WTC11 (cell line): ENCODE results near the gene GDF7. TPM values are rescaled to one million over a fixed set of nuclear protein-coding genes. Genes with fewer than 3 reads are reported as not detected.

Experiments used
- ATAC-seq: fragments of 200-7000 bp; cut with Tn5 transposase; 2 replicates; pipeline ENCODE4 v1.10.0; 2021; ENCODE audit warnings: mild to moderate bottlenecking, moderate library complexity
- CTCF ChIA-PET: fragments of 300-600 bp; sonication (Branson Sonifier 250); formaldehyde crosslinking; loops from one replicate; lab custom pipeline; 2021; ENCODE audit warnings: antibody characterized with exemption; lab: Charles Lee
- POLR2A ChIA-PET: fragments of 350-600 bp; sonication (Branson Sonifier 250); formaldehyde crosslinking; loops from one replicate; lab custom pipeline; 2021; ENCODE audit warnings: antibody characterized with exemption; lab: Charles Lee
- DNase-seq: peaks from one replicate; pipeline ENCODE4 v3.0.0; 2021; ENCODE audit warnings: low spot score
- H3K27ac Mint-ChIP-seq: 2 replicates; pipeline ENCODE4 v1.8.0; 2021; ENCODE audit warnings: mixed read lengths
- H3K27me3 Mint-ChIP-seq: 2 replicates; pipeline ENCODE4 v1.8.0; 2021; ENCODE audit warnings: low read depth, mild to moderate bottlenecking, moderate library complexity, mixed read lengths
- H3K36me3 Mint-ChIP-seq: 2 replicates; pipeline ENCODE4 v1.8.0; 2021; ENCODE audit warnings: mixed read lengths
- H3K4me1 Mint-ChIP-seq: 2 replicates; pipeline ENCODE4 v1.8.0; 2022; ENCODE audit warnings: mixed read lengths
- H3K4me3 Mint-ChIP-seq: 2 replicates; pipeline ENCODE4 v1.8.0; 2021; ENCODE audit warnings: mild to moderate bottlenecking, moderate library complexity, mixed read lengths
- H3K9me3 Mint-ChIP-seq: 2 replicates; pipeline ENCODE4 v1.8.0; 2021; ENCODE audit warnings: mixed read lengths
- ATF6 ChIP-seq: sonication (generic); formaldehyde crosslinking; IDR thresholded peaks from 2 replicates; pipeline ENCODE4 v1.8.1; 2023; ENCODE audit warnings: mild to moderate bottlenecking, missing genetic modification reagents
- CDX4 ChIP-seq: fragments of 250-450 bp; sonication (Bioruptor Pico); IDR thresholded peaks from 2 replicates; pipeline ENCODE4 v1.9.0; 2021; ENCODE audit warnings: moderate library complexity, mild to moderate bottlenecking, inconsistent platforms, borderline replicate concordance
- CTCF ChIP-seq: fragments of 200-600 bp; IDR thresholded peaks from 2 replicates; pipeline ENCODE4 v1.8.0; 2022; ENCODE audit warnings: antibody characterized with exemption
- ELF4 ChIP-seq: sonication (generic); formaldehyde crosslinking; IDR thresholded peaks from 2 replicates; pipeline ENCODE4 v1.8.1; 2022; ENCODE audit warnings: low read depth, mild to moderate bottlenecking, moderate library complexity, missing genetic modification reagents
- FOXK1 ChIP-seq: sonication (generic); formaldehyde crosslinking; IDR thresholded peaks from 2 replicates; pipeline ENCODE4 v1.8.0; 2022; ENCODE audit warnings: mild to moderate bottlenecking, moderate library complexity, missing genetic modification reagents
- FOXP4 ChIP-seq: sonication (generic); formaldehyde crosslinking; IDR thresholded peaks from 2 replicates; pipeline ENCODE4 v1.8.0; 2022; ENCODE audit warnings: mild to moderate bottlenecking, missing genetic modification reagents
- PREB ChIP-seq: sonication (generic); formaldehyde crosslinking; IDR thresholded peaks from 2 replicates; pipeline ENCODE4 v1.8.1; 2022; ENCODE audit warnings: mild to moderate bottlenecking, missing genetic modification reagents, moderate library complexity, borderline replicate concordance
- RELA ChIP-seq: sonication (generic); formaldehyde crosslinking; IDR thresholded peaks from 2 replicates; pipeline ENCODE4 v1.8.1; 2022; ENCODE audit warnings: missing genetic modification reagents, mild to moderate bottlenecking, borderline replicate concordance
- ZBTB43 ChIP-seq: sonication (generic); formaldehyde crosslinking; IDR thresholded peaks from 2 replicates; pipeline ENCODE4 v1.8.1; 2023; ENCODE audit warnings: mild to moderate bottlenecking, missing genetic modification reagents
- ZMAT4 ChIP-seq: fragments of 250-450 bp; sonication (Bioruptor Pico); IDR thresholded peaks from 2 replicates; pipeline ENCODE4 v1.9.0; 2021; ENCODE audit warnings: mild to moderate bottlenecking
- ZNF219 ChIP-seq: sonication (generic); formaldehyde crosslinking; IDR thresholded peaks from 2 replicates; pipeline ENCODE4 v1.8.0; 2023; ENCODE audit warnings: missing genetic modification reagents, mild to moderate bottlenecking, borderline replicate concordance
- ZNF232 ChIP-seq: sonication (generic); formaldehyde crosslinking; IDR thresholded peaks from 2 replicates; pipeline ENCODE4 v1.8.0; 2022; ENCODE audit warnings: mild to moderate bottlenecking, missing genetic modification reagents
- ZNF317 ChIP-seq: sonication (generic); formaldehyde crosslinking; IDR thresholded peaks from 2 replicates; pipeline ENCODE4 v1.8.1; 2023; ENCODE audit warnings: low read depth, mild to moderate bottlenecking, moderate library complexity, missing genetic modification reagents, borderline replicate concordance
- ZNF416 ChIP-seq: fragments of 250-450 bp; sonication (Bioruptor Pico); IDR thresholded peaks from 2 replicates; pipeline ENCODE4 v1.9.0; 2021; ENCODE audit warnings: mild to moderate bottlenecking, inconsistent platforms
- ZNF423 ChIP-seq: fragments of 250-450 bp; sonication (Bioruptor Pico); IDR thresholded peaks from 2 replicates; pipeline ENCODE4 v2.1.2; 2022; ENCODE audit warnings: mild to moderate bottlenecking, moderate library complexity
- ZNF512 ChIP-seq: sonication (generic); formaldehyde crosslinking; IDR thresholded peaks from 2 replicates; pipeline ENCODE4 v1.8.1; 2022; ENCODE audit warnings: missing genetic modification reagents, borderline replicate concordance
- total RNA-seq: library from RNA; stranded (reverse); gene quantifications from 3 replicates; pipeline ENCODE4 v1.2.3, GENCODE V29; 2021

The GDF7 gene
- total RNA-seq, 1 experiment from 2014 or later, result 0.55 TPM

GRCh38 chr2:20633001-20633400, 33.9 kb upstream of the GDF7 start:
- DNase-seq (no peak), ATAC-seq (no peak)
- TF ChIP-seq CDX4 (CRISPR knock-in tag) (no peak), PREB (CRISPR knock-in tag) (no peak), FOXK1 (no peak), ZNF317 (CRISPR knock-in tag) (no peak), ZNF219 (CRISPR knock-in tag) (no peak), ZMAT4 (CRISPR knock-in tag) (no peak), RELA (no peak), ZNF416 (CRISPR knock-in tag) (no peak), ZNF512 (CRISPR knock-in tag) (no peak)
- Mint-ChIP-seq H3K4me3 (no peak overlapping the region), H3K4me1 (peaks cover 33% of the 10 kb centered on the region), H3K36me3 (no peaks in the 10 kb centered on the region), H3K9me3 (no peaks in the 10 kb centered on the region), H3K27ac (no peak overlapping the region), H3K27me3 (no peaks in the 10 kb centered on the region)
- CTCF ChIA-PET, result interaction anchor here (1.2 to 6.2 kb wide), 4 partner anchors 9 to 187 kb away, joined by 3 to 118 read pairs (median 6); partner anchors contain the start of genes HS1BP3 and RHOB
- POLR2A ChIA-PET, result interaction anchor here (4.2 kb wide), 1 partner anchor 186 kb away, joined by 42 read pairs; the partner anchor contains the start of gene RHOB

GRCh38 chr2:20633794-20634506, 33.0 kb upstream of the GDF7 start:
- Mint-ChIP-seq H3K9me3 (no peaks in the 10 kb centered on the region), H3K27ac (no peak overlapping the region), H3K4me3 (no peak overlapping the region), H3K27me3 (no peaks in the 10 kb centered on the region), H3K4me1 (peaks cover 33% of the 10 kb centered on the region), H3K36me3 (no peaks in the 10 kb centered on the region)
- ATAC-seq (0 out of 2 replicates have a peak, but pooled peaks have one; percentile 8), DNase-seq (peak; percentile 23)
- POLR2A ChIA-PET, result interaction anchor here (4.2 kb wide), 1 partner anchor 187 kb away, joined by 42 read pairs; the partner anchor contains the start of gene RHOB
- CTCF ChIA-PET, result interaction anchor here (1.2 to 6.2 kb wide), 11 partner anchors 8 to 256 kb away, joined by 3 to 118 read pairs (median 13); partner anchors contain the start of genes HS1BP3 and RHOB
- TF ChIP-seq FOXP4 (CRISPR knock-in tag), result no peak
- no peak for TF ChIP-seq ZNF423 (CRISPR knock-in tag)
- TF ChIP-seq ELF4 (CRISPR knock-in tag), result no peak
- no peak for TF ChIP-seq ZMAT4 (CRISPR knock-in tag)
- TF ChIP-seq ATF6 (CRISPR knock-in tag), result no peak
- no peak for TF ChIP-seq ZNF232 (CRISPR knock-in tag)
- TF ChIP-seq FOXK1, result no peak
- TF ChIP-seq ZBTB43 (CRISPR knock-in tag), result no peak
- no peak for TF ChIP-seq ZNF219 (CRISPR knock-in tag)
- TF ChIP-seq CTCF, result no peak
